Gastroesophageal sphincter (tissue), 4 donors: ENCODE measurements around the gene NR2C2. TPM values are rescaled to one million over a fixed set of nuclear protein-coding genes. Genes with fewer than 3 reads are reported as not detected.

Experiments used
- ATAC-seq: fragments of 150-250 bp; one replicate; pipeline ENCODE4 v1.9.1; 2016; ENCODE audit warnings: mild to moderate bottlenecking, moderate library complexity
- H3K27ac ChIP-seq, 4 donors: fragments of 200-600 bp; sonication (generic) in 3 of 4; 1 replicate in 3 of 4; 2 replicates in 1 of 4; pipeline ENCODE4 v1.5.1; 2016 to 2019
- H3K27me3 ChIP-seq: fragments of 200-600 bp; sonication (generic); one replicate; pipeline ENCODE4 v1.5.1; 2019
- H3K36me3 ChIP-seq, 2 donors: fragments of 200-600 bp; sonication (generic); one replicate each; pipeline ENCODE4 v1.5.1; 2019; ENCODE audit warnings: control low read depth in 1 of 2
- H3K4me1 ChIP-seq, 3 donors: fragments of 200-600 bp; sonication (generic); 1 replicate in 2 of 3; 2 replicates in 1 of 3; pipeline ENCODE4 v1.5.1; 2016 to 2019; ENCODE audit warnings: control low read depth in 2 of 3
- H3K4me3 ChIP-seq, 2 donors: fragments of 200-600 bp; sonication (generic); one replicate each; pipeline ENCODE4 v1.5.1; 2019; ENCODE audit warnings: mild to moderate bottlenecking in 1 of 2, moderate library complexity in 1 of 2
- H3K9me3 ChIP-seq, 3 donors: fragments of 200-600 bp; sonication (generic); one replicate each; pipeline ENCODE4 v1.5.1; 2017 to 2019; ENCODE audit warnings: control low read depth in 2 of 3
- CTCF ChIP-seq, 4 experiments: fragments of 200-600 bp in 2 of 4; fragments of 450-650 bp in 2 of 4; sonication (generic) in 1 of 4; IDR thresholded peaks; one replicate each; pipeline ENCODE4 v1.5.1; 2017 to 2019; ENCODE audit warnings: antibody characterized with exemption in 4 of 4, mild to moderate bottlenecking in 2 of 4, moderate library complexity in 2 of 4
- EP300 ChIP-seq: sonication (generic); formaldehyde crosslinking; IDR thresholded peaks from one replicate; pipeline ENCODE4 v1.6.1; 2017; ENCODE audit warnings: antibody characterized with exemption, mild to moderate bottlenecking
- POLR2A ChIP-seq, 2 donors: fragments of 450-650 bp; IDR thresholded peaks; one replicate each; pipeline ENCODE4 v1.6.1; 2017; ENCODE audit warnings: antibody characterized with exemption in 2 of 2, mild to moderate bottlenecking in 2 of 2, moderate library complexity in 1 of 2
- POLR2AphosphoS5 ChIP-seq: sonication (generic); formaldehyde crosslinking; IDR thresholded peaks from one replicate; pipeline ENCODE4 v1.6.1; 2017; ENCODE audit warnings: antibody characterized with exemption
- WGBS, 2 donors: methylation state at CpG; one replicate each; pipeline ENCODE4 v1.1.5; 2018; ENCODE audit warnings: low coverage in 1 of 2; 5-methylcytosine and 5-hydroxymethylcytosine counted together
- total RNA-seq, 4 donors: library from RNA; depleted of rRNA; stranded (reverse); fragments of >200 nt; gene quantifications; one replicate each; pipeline ENCODE4 v1.1.0, GENCODE V29; 2016

Gene NR2C2
- total RNA-seq, 4 donors from 2014 or later: 35.8 to 56.2 (median 40.7) TPM

DNA sequence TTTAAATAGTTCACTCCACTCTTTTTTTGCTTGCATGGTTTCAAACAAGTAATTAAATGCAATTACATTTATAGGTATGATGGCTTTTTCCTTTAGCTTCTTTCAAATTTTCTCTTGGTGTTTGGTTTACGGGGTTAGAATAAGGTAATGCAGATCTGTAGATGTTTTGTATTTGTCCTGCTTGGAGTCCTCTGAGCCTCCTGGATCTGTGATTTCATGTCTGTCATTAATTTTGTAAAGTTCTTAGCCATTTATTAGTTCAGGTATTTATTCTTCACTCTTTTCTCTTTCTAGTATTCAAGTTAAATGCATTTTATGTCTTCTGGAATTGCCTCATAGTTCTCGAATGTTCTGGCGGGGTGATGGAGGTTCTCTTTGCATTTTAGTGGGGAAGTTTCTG lies 119.1 kb downstream of the NR2C2 start:
- H3K4me1 ChIP-seq: peaks cover 2 to 24% (median 12%) of the 10 kb centered on the region in 3 donors
- H3K36me3 ChIP-seq: peaks cover 0 to 19% of the 10 kb centered on the region in 2 donors
- no peak for ATAC-seq
- H3K27me3 ChIP-seq: no peaks in the 10 kb centered on the region
- 90 to 96% methylated on average over 3 of the region's 3 CpGs for WGBS, 2 donors
- no peak overlapping the region for H3K27ac ChIP-seq
- H3K9me3 ChIP-seq: no peaks in the 10 kb centered on the region
- no peak for TF ChIP-seq POLR2AphosphoS5
- no peak for TF ChIP-seq EP300
- TF ChIP-seq CTCF (IDR thresholded peaks at IDR 0.05): no peak
- TF ChIP-seq POLR2A (IDR thresholded peaks at IDR 0.05): no peak
- no peak overlapping the region for H3K4me3 ChIP-seq

DNA sequence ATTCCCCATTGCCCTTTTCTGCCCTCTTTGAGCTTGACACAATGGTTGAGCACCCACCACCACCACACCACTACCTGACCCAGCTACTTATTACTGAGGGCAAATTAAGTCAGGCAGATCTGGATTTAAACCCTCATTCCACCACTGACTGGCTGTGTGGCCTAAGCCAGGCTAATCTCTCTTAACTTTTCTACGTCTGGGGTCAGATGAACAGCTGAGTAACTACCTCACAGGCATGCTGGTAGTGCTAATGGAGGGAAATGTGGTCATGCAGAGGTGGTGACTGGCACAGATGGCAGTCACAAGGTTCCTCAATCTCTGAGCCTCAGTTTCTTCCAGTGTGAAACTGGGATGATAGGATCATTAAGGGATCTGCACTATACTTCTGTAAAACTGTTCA lies 122.1 kb downstream of the NR2C2 start:
- Histone ChIP-seq H3K4me3 (no peak overlapping the region), H3K9me3 (no peaks in the 10 kb centered on the region), H3K4me1 (peaks cover 0 to 8% (median 0%) of the 10 kb centered on the region in 3 donors), H3K27ac (no peak overlapping the region), H3K36me3 (peaks cover 0 to 49% of the 10 kb centered on the region in 2 donors), H3K27me3 (no peaks in the 10 kb centered on the region)
- WGBS, 2 donors: 100% methylated on average over 1 of the region's 1 CpG
- TF ChIP-seq EP300: no peak
- TF ChIP-seq CTCF (IDR thresholded peaks at IDR 0.05): no peak
- TF ChIP-seq POLR2A (IDR thresholded peaks at IDR 0.05): no peak
- no peak for TF ChIP-seq POLR2AphosphoS5
- ATAC-seq: no peak

- Histone ChIP-seq H3K27me3 (no peaks in the 10 kb centered on the region), H3K27ac (no peak overlapping the region), H3K36me3 (peaks cover 0 to 71% of the 10 kb centered on the region in 2 donors), H3K4me3 (no peak overlapping the region), H3K9me3 (no peaks in the 10 kb centered on the region), H3K4me1 (no peaks in the 10 kb centered on the region)
- TF ChIP-seq EP300: no peak
- no peak for TF ChIP-seq POLR2AphosphoS5
- TF ChIP-seq CTCF (IDR thresholded peaks at IDR 0.05): no peak
- no peak for TF ChIP-seq POLR2A (IDR thresholded peaks at IDR 0.05)
- ATAC-seq: no peak
- WGBS, 2 donors: 67 to 84% methylated on average over 2 of the region's 2 CpGs
These were observed 124.3 kb downstream of the NR2C2 start for GRCh38 chr3:15071699-15072098.

DNA sequence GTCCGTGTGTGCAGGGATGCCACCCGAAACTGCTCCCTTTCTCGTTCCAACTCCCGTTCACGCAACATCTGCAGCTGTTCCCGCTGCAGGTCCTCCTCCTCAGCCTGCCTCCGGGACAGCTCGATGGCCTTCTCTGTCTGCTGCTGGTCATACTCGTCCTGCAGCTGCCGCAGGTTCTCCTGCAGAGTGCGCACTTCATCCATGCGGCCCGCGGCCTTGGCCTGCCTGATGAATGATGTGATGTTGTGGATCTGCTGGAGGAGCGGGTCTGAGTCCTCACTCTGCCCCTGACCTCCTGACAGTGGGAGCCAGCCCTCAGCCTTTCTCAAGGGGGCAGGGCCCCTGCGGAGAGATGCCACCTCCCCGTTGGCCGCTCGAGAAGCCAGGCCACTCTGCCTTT lies 127.1 kb downstream of the NR2C2 start:
- Histone ChIP-seq H3K4me3 (no peak overlapping the region), H3K27me3 (no peaks in the 10 kb centered on the region), H3K27ac (no peak overlapping the region), H3K36me3 (peaks cover 0 to 97% of the 10 kb centered on the region in 2 donors), H3K9me3 (no peaks in the 10 kb centered on the region), H3K4me1 (no peaks in the 10 kb centered on the region)
- 50 to 100% methylated on average over 1 to 2 of the region's 19 CpGs for WGBS, 2 donors
- no peak for ATAC-seq
- TF ChIP-seq POLR2AphosphoS5 (no peak), EP300 (no peak), POLR2A (IDR thresholded peaks at IDR 0.05) (no peak), CTCF (IDR thresholded peaks at IDR 0.05) (no peak)

DNA sequence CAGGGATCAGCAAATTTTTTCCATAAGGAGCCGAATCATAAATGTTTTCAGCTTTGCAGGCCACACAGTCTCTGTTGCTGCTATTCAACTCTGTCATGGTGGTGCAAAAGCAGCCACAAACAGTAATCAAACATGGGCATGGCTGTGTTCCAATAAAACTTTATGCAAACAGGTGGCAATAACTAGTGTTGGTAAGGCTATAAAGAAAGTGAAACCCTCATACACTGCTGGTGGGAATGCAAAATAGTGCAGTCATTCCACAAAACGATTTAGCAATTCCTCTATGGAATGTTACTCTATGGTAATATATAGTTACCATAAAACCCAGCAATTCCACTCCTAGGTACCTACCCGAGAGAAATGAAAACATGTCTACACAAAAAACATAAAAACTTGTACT lies 131.7 kb downstream of the NR2C2 start:
- H3K27ac ChIP-seq: no peak overlapping the region
- no peak for TF ChIP-seq CTCF (IDR thresholded peaks at IDR 0.05)
- H3K36me3 ChIP-seq: peaks cover 0 to 100% of the 10 kb centered on the region in 2 donors
- no peak for ATAC-seq
- WGBS, 2 donors: 59 to 84% methylated on average over 2 to 3 of the region's 3 CpGs
- no peaks in the 10 kb centered on the region for H3K9me3 ChIP-seq
- H3K4me1 ChIP-seq: no peaks in the 10 kb centered on the region
- H3K4me3 ChIP-seq: no peak overlapping the region
- no peaks in the 10 kb centered on the region for H3K27me3 ChIP-seq
